Measurements from ENCODE around the gene LRRK1.

- TF ChIP-seq CTCF (IDR thresholded peaks at IDR 0.05), result no peak
- no peak for TF ChIP-seq EZH2 (IDR thresholded peaks at IDR 0.05)
Observed at GRCh38 chr15:100939791-100940190, 20.6 kb downstream of the LRRK1 start.

Measured in neural progenitor cell (in vitro differentiated cells).